Ecto neural progenitor cell (in vitro differentiated cells): Measurements from ENCODE around the gene FGF19.

Experiments used
- DNase-seq: peaks from one replicate; pipeline ENCODE4 v3.0.0-alpha.2; 2018; ENCODE audit warnings: low spot score

FGF19 gene

DNA sequence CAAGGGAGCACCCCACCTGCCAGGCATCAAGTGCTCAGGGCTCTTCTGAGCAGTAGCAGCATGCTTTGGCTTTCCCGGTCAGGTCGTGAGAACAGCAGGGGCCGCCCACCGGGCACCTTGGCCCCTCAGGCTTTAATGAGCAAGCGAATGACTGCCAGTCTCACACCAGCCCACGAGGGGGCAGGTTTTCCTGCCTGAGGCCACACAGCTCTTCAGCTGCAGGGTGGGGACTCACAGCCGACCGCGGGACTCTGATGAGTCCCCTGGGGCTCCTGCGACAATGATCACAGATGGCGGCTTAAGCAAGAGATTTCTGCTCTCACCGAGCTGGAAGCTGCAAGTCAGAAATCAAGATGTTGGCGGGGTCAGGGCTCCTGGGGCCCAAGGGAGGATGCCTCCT, 14.3 kb upstream of the FGF19 start:
- peak; percentile 88 for DNase-seq

DNA sequence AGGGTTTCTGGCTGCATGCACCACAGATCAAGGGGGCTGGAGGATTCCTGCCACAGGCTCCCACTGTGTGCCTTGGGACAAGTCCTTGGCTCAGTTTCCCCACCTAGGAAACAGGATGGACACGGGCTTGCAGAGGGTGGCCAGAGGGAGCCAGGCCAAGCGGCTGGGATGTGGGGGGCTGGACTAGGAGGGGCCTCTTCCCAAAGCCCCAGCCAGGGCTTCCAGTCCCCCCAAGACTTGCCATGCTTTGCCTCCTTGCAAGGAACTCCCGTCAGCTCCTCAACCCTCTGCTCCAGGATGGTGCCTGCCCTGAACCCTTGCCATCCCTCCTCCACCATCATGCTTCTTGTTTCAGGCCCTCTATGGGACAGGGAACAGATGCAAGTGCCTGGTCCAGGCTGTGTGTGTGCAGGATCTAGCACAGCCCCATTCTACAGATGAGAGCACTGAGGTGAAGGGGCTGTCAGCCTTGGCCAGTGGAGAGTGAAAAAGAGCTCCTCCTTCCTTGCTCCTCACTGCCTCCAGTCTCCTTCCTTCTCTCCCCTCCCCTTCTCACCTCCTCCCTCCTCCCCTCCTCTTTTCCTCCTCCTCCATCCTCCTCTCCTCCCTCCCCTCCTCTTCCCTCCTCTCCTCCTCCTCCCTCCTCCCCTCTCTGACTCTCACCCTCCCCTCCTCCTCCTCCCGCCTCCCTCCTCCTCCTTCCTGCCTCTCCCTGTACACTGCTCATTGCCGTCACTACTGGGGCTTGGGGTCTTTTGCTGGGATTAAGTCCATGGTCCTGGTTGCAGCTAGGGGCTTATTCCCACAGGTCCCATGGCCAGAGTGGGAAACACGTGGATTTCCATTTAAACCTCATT, 13.3 kb upstream of the FGF19 start:
- DNase-seq: no peak

DNA sequence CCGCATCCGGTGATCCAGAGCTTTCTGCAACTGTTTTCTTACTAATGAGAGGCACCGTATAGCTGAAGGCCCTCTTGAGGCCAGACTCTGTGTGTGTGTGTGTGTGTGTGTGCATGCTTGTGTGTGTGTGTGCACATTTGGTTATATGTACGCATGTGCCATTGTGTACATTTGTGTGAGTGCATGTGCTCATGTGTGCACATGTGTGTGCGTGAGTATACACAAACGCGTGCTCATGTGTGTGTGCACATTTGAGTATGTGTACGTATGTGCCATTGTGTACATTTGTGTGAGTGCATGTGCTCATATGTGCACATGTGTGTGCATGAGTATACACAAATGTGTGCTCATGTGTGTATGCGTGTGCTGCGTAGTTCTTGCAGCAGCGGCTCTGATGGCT, 12.3 kb upstream of the FGF19 start:
- no peak for DNase-seq

DNA sequence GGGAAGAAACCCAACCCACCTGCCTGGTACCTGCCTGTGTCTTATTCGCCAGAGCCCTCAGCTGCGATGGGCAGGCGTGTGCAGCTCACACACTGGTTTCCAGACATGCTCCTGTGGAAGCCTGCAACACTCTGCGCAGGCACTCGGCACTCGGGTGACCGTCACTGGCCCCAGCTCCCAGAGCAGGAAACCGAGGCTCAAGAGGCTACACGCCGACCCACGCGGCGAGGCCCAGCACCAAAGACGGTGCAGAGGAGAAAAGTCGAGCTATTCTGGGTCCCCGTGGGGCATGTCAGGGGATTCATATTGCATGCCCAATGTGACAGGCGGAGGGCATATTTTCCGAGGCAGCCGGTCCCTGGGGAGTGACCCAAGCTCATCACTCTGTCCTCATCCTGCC, 11.6 kb upstream of the FGF19 start:
- no peak for DNase-seq

DNA sequence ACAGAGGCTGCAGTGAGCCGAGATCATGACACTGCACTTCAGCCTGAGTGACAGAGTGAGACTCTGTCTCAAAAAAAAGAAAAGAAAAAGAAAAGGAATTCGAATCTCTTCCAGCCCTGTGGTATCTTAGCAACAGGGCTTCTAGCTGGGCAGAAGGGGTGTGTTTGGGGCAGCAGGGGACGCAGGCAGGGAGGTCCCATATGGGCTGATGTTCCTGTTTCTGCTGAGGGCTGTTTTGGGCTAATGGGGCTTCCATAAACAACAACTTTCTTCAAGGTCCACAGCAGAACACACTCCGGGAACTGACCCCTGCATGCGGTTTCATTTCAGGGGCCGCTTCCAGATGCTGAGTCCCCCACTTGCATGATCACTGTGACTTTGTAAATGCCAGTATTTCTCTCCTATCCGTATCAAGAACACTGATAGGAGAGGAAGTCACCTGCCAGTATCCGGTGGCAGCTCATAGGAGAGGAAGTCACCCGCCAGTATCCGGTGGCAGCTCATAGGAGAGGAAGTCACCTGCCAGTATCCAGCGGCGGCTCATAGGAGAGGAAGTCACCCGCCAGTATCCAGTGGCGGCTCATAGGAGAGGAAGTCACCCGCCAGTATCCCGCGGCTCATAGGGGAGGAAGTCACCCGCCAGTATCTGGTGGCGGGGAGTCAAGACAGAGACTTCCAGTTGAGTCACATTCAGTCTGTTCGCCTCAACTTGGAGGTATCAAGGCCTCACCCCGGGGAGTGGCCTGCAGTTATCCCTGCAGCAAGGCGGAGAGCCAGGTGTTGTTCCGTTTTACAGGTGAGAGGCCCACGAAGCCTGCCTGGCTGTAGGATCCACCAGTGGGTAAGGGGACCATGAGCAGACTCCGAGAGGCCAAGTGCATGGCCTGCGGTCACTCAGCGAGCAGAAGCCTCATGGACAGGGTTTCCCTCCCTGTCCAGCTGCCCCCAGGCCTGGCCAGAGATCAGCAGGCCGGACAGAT, 8.3 kb upstream of the FGF19 start:
- DNase-seq: no peak

DNA sequence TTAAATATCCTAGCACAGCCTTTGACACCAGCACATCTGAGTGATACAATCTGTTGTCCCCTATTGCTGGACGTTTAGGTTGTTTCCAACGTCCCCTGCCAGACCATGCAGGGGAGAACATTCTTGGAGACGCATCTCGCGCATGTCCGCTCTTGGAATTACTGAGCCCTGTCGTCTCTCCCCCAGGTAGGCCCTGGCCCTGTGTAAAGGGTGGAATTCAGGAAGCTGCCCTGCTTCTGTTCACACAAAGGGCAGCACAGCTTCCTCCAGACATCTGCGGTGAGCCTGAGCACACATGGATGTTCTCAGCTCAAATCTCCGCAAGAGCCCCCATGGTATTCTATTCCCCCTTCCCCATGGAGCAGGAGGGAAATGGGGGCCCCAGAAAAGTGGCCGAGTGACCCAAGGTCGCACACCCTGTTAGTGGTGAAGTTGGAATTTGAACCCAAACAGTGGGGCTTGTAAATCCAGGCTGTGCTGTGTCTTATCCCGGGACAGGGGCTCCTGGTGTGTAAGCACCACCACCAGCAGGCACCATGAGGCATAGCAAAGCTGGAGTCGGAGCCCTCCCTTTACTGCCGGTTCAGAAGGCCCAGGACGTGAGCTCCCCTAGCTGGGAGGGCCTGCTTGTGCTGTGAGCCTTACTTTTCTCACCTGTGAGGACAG, 5.0 kb upstream of the FGF19 start:
- no peak for DNase-seq

DNA sequence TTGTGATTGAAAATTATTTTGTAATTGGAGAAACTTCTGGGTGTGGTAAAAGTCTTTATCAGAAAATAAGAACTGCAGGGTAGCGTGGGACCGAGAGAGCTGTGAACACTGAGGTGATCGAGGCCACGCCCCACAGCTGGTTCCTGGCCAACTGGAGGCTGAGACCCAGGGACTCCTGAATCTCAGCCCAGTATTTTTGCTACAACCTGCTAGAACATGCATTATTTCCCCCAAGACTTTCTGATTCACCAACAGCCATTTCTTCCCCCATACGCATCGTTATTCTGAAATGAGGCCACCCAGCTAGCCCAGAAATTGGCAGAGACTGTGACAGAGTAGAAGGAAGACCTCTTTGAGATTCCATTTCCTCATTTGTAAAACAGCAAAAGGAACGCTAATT, 3.4 kb upstream of the FGF19 start:
- no peak for DNase-seq

GRCh38 chr11:69705901-69706787, 2.3 kb upstream of the FGF19 start:
- no peak for DNase-seq

DNA sequence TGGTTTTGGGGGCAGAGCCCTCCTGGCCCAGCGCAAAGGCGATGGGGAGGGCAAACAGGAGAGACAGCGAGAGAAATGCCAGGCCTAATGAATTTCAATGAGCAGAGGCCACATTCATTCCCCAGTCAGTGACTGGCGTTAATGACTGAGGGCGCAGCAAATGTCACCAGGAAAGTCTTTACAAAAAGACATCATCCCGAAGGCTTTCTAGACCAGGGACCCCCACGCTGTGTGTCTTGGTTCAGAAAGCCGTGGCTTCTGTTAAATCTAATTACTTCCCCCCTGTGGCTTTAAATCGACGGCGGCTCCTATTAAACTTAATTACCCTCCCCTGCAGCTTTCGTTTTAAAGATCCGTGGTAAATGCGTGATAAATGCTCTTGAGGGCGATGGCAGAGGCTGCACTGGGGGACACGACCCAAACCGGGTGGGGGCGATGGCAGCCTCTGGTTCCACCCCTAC, 1.6 kb upstream of the FGF19 start:
- DNase-seq: no peak

GRCh38 chr11:69704508-69705253, 859 bp upstream of the FGF19 start:
- peak; percentile 90 for DNase-seq

GRCh38 chr11:69703453-69703767, 412 bp downstream of the FGF19 start:
- DNase-seq: no peak

GRCh38 chr11:69702769-69703452, 911 bp downstream of the FGF19 start:
- DNase-seq: peak; percentile 61

- DNase-seq: peak; percentile 76
These were observed 1.6 kb downstream of the FGF19 start for GRCh38 chr11:69702239-69702691.

GRCh38 chr11:69700278-69701140, 3.3 kb downstream of the FGF19 start:
- DNase-seq: peak; percentile 80

- DNase-seq: no peak
These were observed 4.6 kb downstream of the FGF19 start for GRCh38 chr11:69699213-69699612.

DNA sequence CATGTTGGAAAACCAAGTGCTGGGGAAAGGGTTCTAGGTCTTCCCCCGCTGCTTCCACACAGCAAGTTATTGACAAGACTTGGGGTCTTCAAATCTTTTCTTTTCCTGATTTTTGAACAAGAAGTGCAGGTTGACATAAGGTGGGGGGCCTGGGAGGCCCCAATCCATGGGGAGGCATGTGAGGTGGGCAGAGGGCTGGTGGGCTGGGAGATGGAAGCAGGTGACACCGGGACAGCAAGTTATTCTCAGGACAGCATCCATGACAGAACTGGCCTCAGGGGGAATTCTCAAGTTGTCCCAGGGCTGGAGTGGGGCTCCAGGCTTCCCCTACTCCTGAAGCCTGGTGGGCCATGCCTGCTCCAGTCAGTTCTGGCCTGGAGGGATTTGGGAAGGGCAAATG, 5.5 kb downstream of the FGF19 start:
- DNase-seq: no peak

DNA sequence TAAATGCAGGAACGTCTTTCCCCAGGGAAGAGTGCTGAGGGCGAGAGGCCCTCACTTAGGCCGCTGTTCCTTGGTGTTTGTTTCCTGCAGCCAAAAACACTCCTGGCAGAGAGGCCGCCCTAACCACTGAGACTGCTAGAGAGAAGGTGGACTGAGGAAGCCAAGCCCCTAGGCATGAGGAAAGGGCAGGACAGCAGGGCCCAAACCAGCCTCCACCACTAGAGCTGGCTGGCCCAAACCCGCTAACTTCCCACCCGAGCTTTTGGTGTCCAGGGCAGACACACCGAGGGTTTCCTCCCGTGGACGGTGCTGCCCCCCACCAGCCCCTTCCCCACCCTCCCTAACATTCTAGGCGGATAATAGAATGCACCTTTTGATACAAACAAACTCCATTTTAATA, 6.0 kb downstream of the FGF19 start:
- no peak for DNase-seq

DNA sequence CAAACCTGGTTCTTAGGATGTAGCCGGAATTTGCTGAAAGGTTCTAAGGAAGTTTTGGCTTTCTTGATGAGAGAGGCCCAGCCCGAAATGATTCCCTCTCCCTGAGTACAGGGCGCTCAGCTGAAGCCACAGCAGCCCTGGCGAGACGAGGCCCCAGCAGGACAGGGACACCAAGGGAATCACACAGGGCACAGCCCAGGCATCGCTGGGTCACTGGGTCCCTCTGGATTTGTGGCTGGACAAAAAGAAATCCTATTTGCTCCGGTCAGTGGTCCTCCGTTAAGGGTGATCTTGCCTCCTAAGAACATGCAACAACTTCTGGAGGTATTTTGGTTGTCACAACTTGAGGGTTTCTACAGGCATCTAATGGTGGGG, 6.4 kb downstream of the FGF19 start:
- DNase-seq: no peak
